Activated CD8-positive, alpha-beta memory T cell treated with anti-CD3 and anti-CD28 coated beads, Interleukin-2, amount 50 U/mL, for 4 hours (primary cell): ENCODE measurements around the gene FGB.

Experiments
- DNase-seq: peaks from one replicate; pipeline ENCODE4 v3.0.0-alpha.2; 2020

The FGB gene

GRCh38 chr4:154562697-154563254 lies at the start of gene FGB:
TSS of gene FGB (plus strand) at chr4:154563011. CDS start at chr4:154563019, 8 bp downstream.
- no peak for DNase-seq

DNA sequence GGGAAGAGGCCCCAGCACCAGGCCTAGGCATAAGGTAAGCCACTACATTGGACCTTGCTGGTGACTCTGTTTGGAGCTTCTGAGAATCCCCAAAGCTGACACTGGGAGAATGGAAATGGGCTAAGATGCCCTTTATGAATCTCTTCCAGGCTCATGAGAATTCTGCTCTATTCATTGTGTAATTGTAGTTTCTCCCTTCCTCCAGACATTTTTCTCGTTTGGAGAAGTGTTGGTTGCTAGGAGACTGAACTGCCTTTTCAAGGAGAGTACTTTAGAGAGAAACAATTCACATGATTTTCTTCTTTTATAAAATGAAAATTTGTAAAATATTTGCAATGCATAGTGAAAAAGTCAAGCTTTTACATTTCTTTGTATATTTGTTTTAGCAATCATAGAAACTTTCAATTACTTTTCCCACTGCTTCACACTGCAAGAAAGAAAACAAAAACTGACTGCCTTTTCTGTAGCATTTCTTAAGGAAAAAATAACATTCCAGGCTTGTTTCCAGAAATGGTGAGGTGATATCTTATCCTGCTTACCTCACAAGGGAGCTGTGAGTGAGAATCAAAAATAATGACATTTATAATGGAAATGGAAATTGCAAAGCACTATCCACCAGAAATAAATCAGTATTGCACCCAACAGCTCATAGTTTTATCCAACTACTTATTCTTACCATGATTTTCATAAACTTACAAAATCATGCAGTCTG lies 46.3 kb upstream of the FGB start:
- DNase-seq: no peak

DNA sequence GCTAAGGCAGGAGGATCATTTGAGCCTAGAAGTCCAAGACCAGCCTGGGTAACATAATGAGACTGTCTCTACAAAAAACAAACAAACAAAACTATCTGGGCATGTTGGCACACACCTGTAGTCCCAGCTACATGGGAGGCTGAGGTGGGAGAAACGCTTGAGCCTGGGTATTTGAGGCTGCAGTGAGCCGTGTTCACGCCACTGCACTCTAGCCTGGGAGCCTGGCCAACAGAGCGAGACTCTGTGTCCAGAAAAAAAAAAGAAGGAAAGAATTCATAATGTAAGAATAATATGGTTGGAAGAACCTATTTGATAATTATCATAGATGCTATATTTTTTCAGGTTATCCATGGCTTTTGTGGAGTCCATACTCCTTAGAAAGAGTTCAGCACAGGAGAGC lies 45.2 kb upstream of the FGB start:
- no peak for DNase-seq

GRCh38 chr4:154519214-154519613 lies 43.6 kb upstream of the FGB start:
- no peak for DNase-seq

DNA sequence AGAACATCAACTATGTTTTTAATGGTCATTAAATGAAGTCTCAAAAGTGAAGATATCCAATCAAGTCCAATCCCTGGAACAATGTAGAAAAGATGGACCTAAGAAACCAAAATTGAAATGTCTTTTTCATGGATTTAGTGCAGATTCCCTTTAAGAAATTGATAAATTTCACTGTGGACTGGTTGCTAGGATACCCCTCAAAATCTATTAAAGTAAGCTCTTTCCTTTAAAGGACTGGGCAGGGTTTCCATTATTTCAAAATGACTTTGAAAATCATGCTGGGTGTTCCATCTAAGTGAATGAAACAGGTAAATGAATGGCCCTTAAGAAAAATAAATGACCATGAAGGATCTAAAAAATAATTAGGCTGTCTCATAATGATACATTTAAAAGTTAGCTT lies 41.2 kb upstream of the FGB start:
- DNase-seq: no peak

GRCh38 chr4:154526151-154526550 lies 36.7 kb upstream of the FGB start:
- no peak for DNase-seq

GRCh38 chr4:154527308-154527707 lies 35.5 kb upstream of the FGB start:
- no peak for DNase-seq

DNA sequence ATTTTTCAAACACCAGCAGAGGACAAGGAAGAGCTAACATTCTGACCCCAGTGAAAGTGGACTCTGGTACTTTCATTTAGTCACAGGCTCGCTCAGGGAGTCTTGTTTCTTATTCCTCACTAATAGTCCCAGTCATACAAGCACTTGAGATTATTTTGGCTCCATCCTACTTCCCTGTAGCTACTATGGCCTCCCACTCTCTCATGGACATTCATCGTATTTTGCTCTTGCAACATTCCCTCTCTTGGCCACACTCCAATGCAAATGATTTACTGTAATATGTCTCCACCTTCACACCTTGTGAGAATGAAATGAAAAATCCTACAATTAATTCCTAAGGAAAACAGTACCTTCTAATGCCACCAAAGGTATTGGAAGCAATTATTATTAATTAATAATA lies 33.9 kb upstream of the FGB start:
- no peak for DNase-seq

GRCh38 chr4:154529728-154530519 lies 32.9 kb upstream of the FGB start:
- no peak for DNase-seq

DNA sequence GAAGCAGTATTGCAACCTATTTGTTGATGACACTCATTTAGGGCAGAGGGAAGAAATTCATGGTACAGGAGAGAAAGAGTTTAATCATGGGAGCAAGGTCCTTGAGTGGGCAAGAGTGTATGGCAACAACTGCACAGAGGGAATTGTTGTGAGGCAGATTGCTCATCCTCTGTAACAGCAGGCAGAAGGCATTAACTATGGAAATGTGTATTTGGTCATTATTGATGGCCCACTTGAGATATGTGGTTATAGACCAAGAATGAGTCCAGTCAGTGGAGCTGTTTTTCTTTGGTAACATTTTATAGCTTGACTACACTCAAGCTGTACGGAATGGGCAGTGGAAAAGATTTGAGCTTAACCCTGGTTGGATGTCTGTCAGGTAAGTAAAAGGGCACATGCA lies 28.5 kb upstream of the FGB start:
- DNase-seq: no peak

DNA sequence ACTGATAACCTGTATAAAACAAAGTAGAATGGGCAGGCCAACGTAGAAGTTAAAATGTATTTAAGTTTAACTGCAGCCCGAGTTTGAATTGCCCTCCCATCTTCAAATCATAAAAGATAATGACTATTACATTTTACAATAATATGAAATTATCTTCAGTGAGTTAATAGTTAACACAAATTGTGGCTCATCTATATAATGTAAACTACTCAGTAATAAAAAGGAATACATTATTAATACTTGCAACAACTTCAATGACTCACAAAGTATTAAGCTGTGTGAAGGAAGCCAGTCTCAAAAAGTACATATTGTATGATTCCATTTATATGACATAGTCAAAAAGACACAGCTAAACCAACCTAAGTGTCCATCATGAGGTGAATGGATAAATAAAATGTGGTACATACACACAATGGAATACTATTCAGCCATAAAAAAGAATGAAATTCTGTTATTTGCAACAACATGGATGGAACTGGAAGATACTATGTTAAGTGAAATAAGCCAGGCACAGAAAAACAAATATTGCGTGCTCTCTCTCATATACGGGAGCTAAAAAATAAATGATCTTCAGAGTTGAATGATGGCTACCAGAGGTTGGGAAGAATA lies 20.4 kb upstream of the FGB start:
- DNase-seq: no peak

GRCh38 chr4:154545689-154546088 lies 17.1 kb upstream of the FGB start:
- DNase-seq: no peak

GRCh38 chr4:154549894-154550790 lies 12.7 kb upstream of the FGB start, which contains the start of gene PLRG1:
TSS of gene PLRG1 (minus strand) at chr4:154550400. CDS start at chr4:154550308, 92 bp downstream.
- peak; percentile 96 for DNase-seq

DNA sequence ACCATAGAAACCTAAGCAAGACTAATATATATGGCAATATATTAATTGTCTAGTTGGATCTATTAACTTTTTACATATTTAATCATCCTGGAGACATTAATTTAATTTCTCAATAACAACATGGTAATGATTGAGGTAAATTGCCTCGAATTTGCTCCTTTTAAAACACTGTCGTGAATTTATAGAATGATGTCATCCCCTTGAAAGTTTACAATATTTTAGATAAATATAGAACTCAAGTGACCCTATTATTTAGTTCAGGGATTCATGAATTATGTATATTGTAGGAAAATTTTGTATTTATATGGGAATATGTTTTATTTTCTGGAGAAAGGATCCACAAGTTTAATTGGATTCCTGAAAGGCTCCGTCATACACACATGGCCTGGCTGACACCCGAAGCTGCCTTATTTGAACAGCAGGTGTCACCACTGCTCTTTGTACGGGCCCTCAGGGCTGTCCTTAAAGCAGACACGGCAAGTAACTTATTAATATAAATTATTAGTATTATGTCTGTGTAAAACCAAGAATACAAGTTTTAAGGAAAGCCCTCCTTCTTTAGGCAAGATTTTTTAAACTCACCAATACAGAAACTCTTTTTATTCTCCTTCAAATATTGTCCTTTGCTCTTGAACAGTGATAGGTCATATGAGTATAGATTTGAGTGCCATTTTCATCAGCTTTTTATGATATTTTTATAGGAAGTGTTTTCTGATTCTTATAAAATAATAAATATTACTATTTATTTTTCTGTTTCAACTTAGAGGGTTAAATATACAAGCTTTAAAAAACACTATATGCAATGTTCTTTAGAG lies 10.7 kb upstream of the FGB start:
- DNase-seq: peak; percentile 68

DNA sequence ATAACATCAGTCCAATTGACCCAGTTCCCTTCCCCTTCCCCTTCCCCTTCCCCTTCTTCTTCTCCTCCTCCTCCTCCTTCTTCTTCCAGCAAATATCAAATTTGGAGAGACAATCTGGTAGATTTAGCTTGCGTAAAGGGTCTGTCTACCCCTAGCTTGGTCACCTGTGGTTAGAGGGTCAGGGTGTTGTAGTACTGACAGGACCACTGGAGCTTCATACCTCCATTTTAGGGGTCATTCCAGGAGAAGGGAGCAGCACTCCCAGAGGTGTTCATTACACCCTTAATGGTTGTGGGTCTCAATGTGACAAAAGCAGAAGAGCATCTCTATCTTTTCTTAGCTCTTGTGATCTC lies 3.7 kb upstream of the FGB start:
- no peak for DNase-seq

DNA sequence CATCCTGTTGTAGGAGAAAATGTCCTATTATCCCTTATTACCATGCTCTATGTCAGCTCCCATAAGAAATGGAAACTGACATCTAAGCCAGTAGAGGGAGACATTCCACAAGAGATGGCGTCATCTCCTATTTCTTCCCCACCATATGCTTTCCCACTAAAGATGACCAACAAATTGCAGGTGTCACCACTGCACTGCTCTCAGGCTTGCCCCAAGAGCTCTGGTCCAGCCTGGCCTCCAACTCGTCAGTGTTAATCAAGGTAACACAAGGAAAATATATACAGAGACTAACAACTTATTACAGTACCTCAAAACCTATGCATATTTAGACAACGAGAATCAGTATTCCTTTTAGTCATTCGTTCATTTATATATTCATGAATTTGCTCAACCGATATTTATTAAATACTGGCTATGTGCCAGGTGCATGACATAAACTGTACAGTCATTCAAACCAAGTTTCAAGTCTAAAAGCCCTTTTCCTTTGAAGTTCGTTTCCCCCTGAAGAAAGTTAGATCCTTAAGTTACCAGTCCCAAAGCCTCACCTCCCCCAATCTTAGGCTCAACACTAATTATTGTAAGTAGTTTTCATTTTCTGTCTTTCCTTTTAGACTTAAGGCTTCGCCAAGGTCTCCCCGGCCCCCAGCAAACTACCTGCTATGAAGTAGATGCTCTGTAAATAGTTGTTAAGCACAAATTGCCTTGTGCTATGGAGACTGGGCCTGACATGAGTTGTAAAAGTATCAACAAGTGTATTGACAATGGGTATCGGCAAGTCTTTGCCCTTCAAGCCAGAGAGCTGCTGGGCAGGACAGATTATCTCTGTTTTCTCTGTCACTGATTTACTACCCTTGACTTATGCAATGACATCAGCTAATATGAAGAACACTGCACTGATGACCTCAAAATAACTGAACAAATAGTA lies 3.1 kb upstream of the FGB start:
- DNase-seq: no peak

DNA sequence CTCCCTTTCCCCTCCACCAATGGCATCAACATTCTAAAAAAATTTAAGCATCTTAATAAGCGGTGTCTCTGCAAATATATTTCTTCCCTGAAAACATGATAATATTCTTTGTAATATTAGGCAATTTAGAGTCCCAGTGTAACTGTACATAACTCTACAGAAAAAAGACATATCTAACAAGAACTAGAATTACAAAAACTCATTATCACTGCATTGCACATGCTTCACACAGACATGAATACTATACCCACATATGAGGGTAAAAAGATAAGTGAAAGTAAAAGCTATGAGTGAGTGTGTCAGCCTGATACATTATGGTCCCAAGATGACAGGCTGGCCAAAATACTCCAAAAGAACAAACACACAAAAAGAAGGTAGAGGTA lies 2.4 kb upstream of the FGB start:
- no peak for DNase-seq

- no peak for DNase-seq
These were observed 2.0 kb upstream of the FGB start for GRCh38 chr4:154560824-154561231.

GRCh38 chr4:154564311-154564710 lies 1.5 kb downstream of the FGB start:
- no peak for DNase-seq

DNA sequence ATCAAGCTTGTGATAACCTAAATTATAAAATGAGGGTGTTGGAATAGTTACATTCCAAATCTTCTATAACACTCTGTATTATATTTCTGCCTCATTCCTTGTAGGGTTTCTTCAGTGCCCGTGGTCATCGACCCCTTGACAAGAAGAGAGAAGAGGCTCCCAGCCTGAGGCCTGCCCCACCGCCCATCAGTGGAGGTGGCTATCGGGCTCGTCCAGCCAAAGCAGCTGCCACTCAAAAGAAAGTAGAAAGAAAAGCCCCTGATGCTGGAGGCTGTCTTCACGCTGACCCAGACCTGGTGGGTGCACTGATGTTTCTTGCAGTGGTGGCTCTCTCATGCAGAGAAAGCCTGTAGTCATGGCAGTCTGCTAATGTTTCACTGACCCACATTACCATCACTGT lies 2.9 kb downstream of the FGB start:
- no peak for DNase-seq
